HCT116 (cell line): Measurements from ENCODE around the gene PRR27. TPM values are rescaled to one million over a fixed set of nuclear protein-coding genes. Genes with fewer than 3 reads are reported as not detected.

Experiments used
- ATAC-seq: fragments of 200-7000 bp; cut with Tn5 transposase; 2 replicates; pipeline ENCODE4 v1.9.1; 2020; ENCODE audit warnings: mild to moderate bottlenecking, moderate library complexity
- BruUV-seq: library from RNA; stranded (reverse); fragments of 400-500 nt; replicated peaks from 2 replicates; lab custom pipeline; 2021; lab: Mats Ljungman, UMichigan
- CTCF ChIA-PET: fragments of 300-600 bp; sonication (Branson Sonifier 250); formaldehyde crosslinking; loops from one replicate; lab custom pipeline; 2021; ENCODE audit warnings: antibody characterized with exemption; lab: Charles Lee
- POLR2A ChIA-PET: fragments of 300-600, 350-600 bp; sonication (Branson Sonifier 250); formaldehyde crosslinking; loops from one replicate; lab custom pipeline; 2021; ENCODE audit warnings: antibody characterized with exemption; lab: Charles Lee
- RAD21 ChIA-PET, 2 experiments: fragments of 300-600 bp; sonication (Branson Sonifier 250); formaldehyde crosslinking; loops; one replicate each; lab custom pipeline; 2023; ENCODE audit warnings: low total read pairs in 2 of 2; ENCODE audit not compliant: uncharacterized antibody in 2 of 2, unreplicated experiment in 2 of 2, low non-redundant PET in 1 of 2; lab: Charles Lee
- DNase-seq: peaks from one replicate; pipeline ENCODE4 v3.0.0-alpha.2; 2010; ENCODE audit warnings: low read depth, low spot score
- H2AFZ ChIP-seq: fragments of 200-600 bp; shearing (Covaris generic), sonication (generic); 2 replicates; pipeline ENCODE4 v1.6.1; 2017; ENCODE audit warnings: low read depth, mixed run types, mixed read lengths, antibody characterized with exemption, low read length; ENCODE audit not compliant: poor library complexity, severe bottlenecking
- H3K27ac ChIP-seq: 2 replicates; pipeline ENCODE4 v1.5.1; 2012; ENCODE audit warnings: low read depth, low read length
- H3K27me3 ChIP-seq: fragments of 200-600 bp; sonication (generic); 2 replicates; pipeline ENCODE4 v1.6.1; 2016; ENCODE audit warnings: mixed run types, low read length, mixed read lengths; ENCODE audit not compliant: insufficient read depth
- H3K36me3 ChIP-seq, 2 experiments: fragments of 200-500 bp in 1 of 2; fragments of 200-600 bp in 1 of 2; sonication (Bioruptor generic) in 1 of 2; sonication (generic) in 1 of 2; 2 replicates each; pipeline versions ENCODE4 v1.5.1 to v1.6.1; 2014 to 2016; ENCODE audit warnings: low read length in 2 of 2, inconsistent platforms in 1 of 2, mixed read lengths in 1 of 2, mixed run types in 1 of 2; ENCODE audit not compliant: insufficient read depth in 2 of 2, control insufficient read depth in 1 of 2
- H3K4me1 ChIP-seq, 2 experiments: fragments of 200-600 bp in 1 of 2; sonication (generic) in 1 of 2; 2 replicates each; pipeline versions ENCODE4 v1.5.1 to v1.6.1; 2012 to 2017; ENCODE audit warnings: low read length in 2 of 2, inconsistent platforms in 1 of 2, mild to moderate bottlenecking in 1 of 2, mixed read lengths in 1 of 2, mixed run types in 1 of 2, moderate library complexity in 1 of 2; ENCODE audit not compliant: insufficient read depth in 2 of 2, control insufficient read depth in 1 of 2
- H3K4me2 ChIP-seq: fragments of 200-600 bp; sonication (generic); 2 replicates; pipeline ENCODE4 v1.6.1; 2017; ENCODE audit warnings: mixed run types, low read length, mixed read lengths
- H3K4me3 ChIP-seq, 2 experiments: fragments of 200-600 bp in 1 of 2; sonication (generic) in 1 of 2; replicated peaks in 1 of 2; 2 replicates each; pipeline ENCODE4 v1.5.1; 2011 to 2016; ENCODE audit warnings: low read length in 2 of 2, control low read depth in 1 of 2, low read depth in 1 of 2, mild to moderate bottlenecking in 1 of 2, mixed read lengths in 1 of 2, mixed run types in 1 of 2
- H3K79me2 ChIP-seq: fragments of 200-600 bp; sonication (generic); 2 replicates; pipeline ENCODE4 v1.6.1; 2017; ENCODE audit warnings: mild to moderate bottlenecking, mixed run types, low read length, moderate library complexity, mixed read lengths; ENCODE audit not compliant: insufficient read depth
- H3K9ac ChIP-seq: fragments of 200-600 bp; sonication (generic); 2 replicates; pipeline ENCODE4 v1.6.1; 2016; ENCODE audit warnings: low read length, mixed read lengths
- H3K9me2 ChIP-seq: fragments of 200-600 bp; sonication (generic), shearing (Covaris generic); 2 replicates; pipeline ENCODE4 v1.6.1; 2017; ENCODE audit warnings: mixed run types, mild to moderate bottlenecking, moderate library complexity; ENCODE audit not compliant: insufficient read depth
- H3K9me3 ChIP-seq, 2 experiments: fragments of 200-500 bp in 1 of 2; fragments of 200-600 bp in 1 of 2; sonication (Bioruptor generic) in 1 of 2; sonication (generic) in 1 of 2; 2 replicates each; pipeline ENCODE4 v1.6.1; 2014 to 2017; ENCODE audit warnings: low read length in 2 of 2, mixed read lengths in 2 of 2, inconsistent platforms in 1 of 2, low read depth in 1 of 2, mild to moderate bottlenecking in 1 of 2, mixed run types in 1 of 2, moderate library complexity in 1 of 2; ENCODE audit not compliant: control insufficient read depth in 1 of 2, insufficient read depth in 1 of 2
- H4K20me1 ChIP-seq: fragments of 200-600 bp; sonication (generic), shearing (Covaris generic); 2 replicates; pipeline ENCODE4 v1.6.1; 2017; ENCODE audit warnings: mixed run types, mild to moderate bottlenecking, moderate library complexity; ENCODE audit not compliant: insufficient read depth
- CBX3 ChIP-seq: IDR thresholded peaks from 2 replicates; pipeline ENCODE4 v1.6.1; 2012; ENCODE audit warnings: low read depth
- CEBPB ChIP-seq: IDR thresholded peaks from 2 replicates; pipeline ENCODE4 v1.6.1; 2012; ENCODE audit warnings: low read depth
- ELF1 ChIP-seq: IDR thresholded peaks from 2 replicates; pipeline ENCODE4 v1.6.1; 2012; ENCODE audit warnings: low read depth, borderline replicate concordance
- EZH2 ChIP-seq: fragments of 200-600 bp; sonication (generic); IDR thresholded peaks from 2 replicates; pipeline ENCODE4 v1.6.1; 2017; ENCODE audit warnings: antibody characterized with exemption, mixed run types
- EZH2phosphoT487 ChIP-seq: fragments of 200-600 bp; IDR thresholded peaks from 2 replicates; pipeline ENCODE4 v1.6.1; 2018; ENCODE audit warnings: antibody characterized with exemption, borderline replicate concordance
- FOSL1 ChIP-seq: IDR thresholded peaks from 2 replicates; pipeline ENCODE4 v1.6.1; 2012; ENCODE audit warnings: low read depth
- POLR2A ChIP-seq: IDR thresholded peaks from 2 replicates; pipeline ENCODE4 v1.7.0; 2011; ENCODE audit warnings: borderline replicate concordance; ENCODE audit not compliant: insufficient read depth, insufficient read length; ENCODE audit errors: extremely low read depth
- POLR2AphosphoS5 ChIP-seq: IDR thresholded peaks from 2 replicates; pipeline ENCODE4 v1.6.1; 2011; ENCODE audit warnings: mild to moderate bottlenecking, low read depth, low read length, moderate library complexity
- REST ChIP-seq: IDR thresholded peaks from 2 replicates; pipeline ENCODE4 v1.6.1; 2012; ENCODE audit warnings: low read depth
- SIN3A ChIP-seq: IDR thresholded peaks from 2 replicates; pipeline ENCODE4 v1.6.1; 2012; ENCODE audit warnings: low read depth
- YY1 ChIP-seq: IDR thresholded peaks from 2 replicates; pipeline ENCODE4 v1.6.1; 2011; ENCODE audit warnings: low read length, low read depth, moderate library complexity, mild to moderate bottlenecking; ENCODE audit not compliant: insufficient replicate concordance; ENCODE audit errors: extremely low read depth
- ZBTB33 ChIP-seq: IDR thresholded peaks from 2 replicates; pipeline ENCODE4 v1.6.1; 2011; ENCODE audit warnings: mild to moderate bottlenecking, low read length, moderate library complexity; ENCODE audit not compliant: insufficient replicate concordance; ENCODE audit errors: extremely low read depth
- ZNF274 ChIP-seq: fragments of 200-500 bp; sonication (Bioruptor generic); IDR thresholded peaks from 2 replicates; pipeline ENCODE4 v1.6.1; 2014; ENCODE audit warnings: mild to moderate bottlenecking, low read depth, low read length, inconsistent platforms
- intact Hi-C: fragments of 100-400 bp; cut with micrococcal nuclease; formaldehyde crosslinking; loops from 2 replicates; pipeline ENCODE4 v1.10.0; 2022
- total RNA-seq: library from RNA; stranded (reverse); gene quantifications from one replicate; pipeline ENCODE4 v1.2.1, GENCODE V29; 2021; ENCODE audit not compliant: unreplicated experiment
- TF ChIP-seq, protein P1 (sequence below): IDR thresholded peaks from 2 replicates; pipeline ENCODE4 v1.6.1; 2012

The PRR27 gene
- total RNA-seq, 1 experiment from 2014 or later, result not detected

DNA sequence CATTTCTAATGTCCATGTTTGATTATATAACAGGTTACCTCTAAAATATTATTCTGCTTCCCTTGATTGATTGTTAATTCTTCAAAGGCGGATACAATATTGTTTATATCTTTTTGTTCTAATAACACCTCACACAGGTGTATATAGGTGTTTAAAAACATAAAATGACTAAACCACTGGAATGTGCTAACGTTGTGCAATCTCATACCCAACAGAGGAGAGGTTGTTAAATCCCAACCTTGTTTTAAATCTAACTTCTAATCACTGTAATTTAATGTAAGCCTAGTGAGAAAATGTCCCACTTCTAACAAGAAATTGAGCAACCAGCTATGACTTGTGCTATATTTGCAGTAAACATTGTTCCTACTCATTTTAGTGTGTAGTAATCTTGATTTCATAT is 42.8 kb downstream of the PRR27 start:
- no TSS peak for BruUV-seq
- Histone ChIP-seq H3K4me2 (no peak overlapping the region), H3K4me1 (no peaks in the 10 kb centered on the region), H3K36me3 (no peaks in the 10 kb centered on the region), H3K9ac (no peak overlapping the region), H4K20me1 (no peaks in the 10 kb centered on the region), H3K27me3 (no peaks in the 10 kb centered on the region), H3K4me3 (no peak overlapping the region), H3K27ac (no peak overlapping the region), H2AFZ (no peak overlapping the region), H3K9me3 (no peaks in the 10 kb centered on the region), H3K9me2 (no peaks in the 10 kb centered on the region), H3K79me2 (no peaks in the 10 kb centered on the region)
- ATAC-seq (no peak), DNase-seq (no peak)
- intact Hi-C loops, result no loop called here
- ChIA-PET CTCF (no interaction called here), RAD21 (no interaction called here), POLR2A (no interaction called here)
- no peak for TF ChIP-seq CEBPB
- TF ChIP-seq POLR2AphosphoS5, result no peak
- no peak for TF ChIP-seq EZH2phosphoT487
- no peak for TF ChIP-seq ZNF274
- no peak for TF ChIP-seq ZBTB33
- TF ChIP-seq, protein P1, sequence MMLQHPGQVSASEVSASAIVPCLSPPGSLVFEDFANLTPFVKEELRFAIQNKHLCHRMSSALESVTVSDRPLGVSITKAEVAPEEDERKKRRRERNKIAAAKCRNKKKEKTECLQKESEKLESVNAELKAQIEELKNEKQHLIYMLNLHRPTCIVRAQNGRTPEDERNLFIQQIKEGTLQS, result no peak
- TF ChIP-seq FOSL1, result no peak
- TF ChIP-seq ELF1, result no peak
- no peak for TF ChIP-seq SIN3A
- TF ChIP-seq POLR2A, result no peak
- no peak for TF ChIP-seq YY1
- no peak for TF ChIP-seq CBX3
- no peak for TF ChIP-seq EZH2
- TF ChIP-seq REST, result no peak
